OCI-LY1 (cell line): ENCODE results near the gene TMEM198.

Experiments used
- H2AFZ ChIP-seq: fragments of 200-600 bp; sonication (generic), shearing (Covaris generic); 2 replicates; pipeline ENCODE4 v1.6.0; 2014; ENCODE audit warnings: antibody characterized with exemption, mild to moderate bottlenecking, low read length
- H3F3A ChIP-seq: fragments of 200-600 bp; sonication (generic), shearing (Covaris generic); 2 replicates; pipeline ENCODE4 v1.6.0; 2014; ENCODE audit warnings: mild to moderate bottlenecking, antibody characterized with exemption, low read length, moderate library complexity; ENCODE audit not compliant: insufficient read depth
- H3K27ac ChIP-seq: fragments of 200-600 bp; sonication (generic); 2 replicates; pipeline ENCODE4 v1.5.1; 2014; ENCODE audit warnings: low read length, mixed run types, mild to moderate bottlenecking, low read depth; ENCODE audit not compliant: poor library complexity, severe bottlenecking
- H3K27me3 ChIP-seq: fragments of 200-600 bp; sonication (generic); 2 replicates; pipeline ENCODE4 v1.6.0; 2014; ENCODE audit warnings: antibody characterized with exemption, mild to moderate bottlenecking, low read length, moderate library complexity; ENCODE audit not compliant: insufficient read depth
- H3K36me3 ChIP-seq: fragments of 200-600 bp; sonication (generic); 2 replicates; pipeline ENCODE4 v1.6.1; 2014; ENCODE audit warnings: mild to moderate bottlenecking, antibody characterized with exemption, low read length, moderate library complexity, mixed read lengths; ENCODE audit not compliant: insufficient read depth
- H3K4me1 ChIP-seq: fragments of 200-600 bp; sonication (generic); 2 replicates; pipeline ENCODE4 v1.5.1; 2014; ENCODE audit warnings: mild to moderate bottlenecking, low read length, moderate library complexity; ENCODE audit not compliant: insufficient read depth, severe bottlenecking
- H3K4me2 ChIP-seq: fragments of 200-600 bp; sonication (generic), shearing (Covaris generic); 2 replicates; pipeline ENCODE4 v1.6.1; 2014; ENCODE audit warnings: low read length
- H3K4me3 ChIP-seq: fragments of 200-600 bp; sonication (generic); 2 replicates; pipeline ENCODE4 v1.5.1; 2014; ENCODE audit warnings: low read length, low read depth, mild to moderate bottlenecking, mixed read lengths; ENCODE audit not compliant: poor library complexity, severe bottlenecking
- H3K79me2 ChIP-seq: fragments of 200-600 bp; shearing (Covaris generic); 2 replicates; pipeline ENCODE4 v1.6.1; 2016; ENCODE audit warnings: mixed run types, low read length, mixed read lengths; ENCODE audit not compliant: insufficient read depth
- H3K9ac ChIP-seq: fragments of 200-600 bp; sonication (generic), shearing (Covaris generic); 2 replicates; pipeline ENCODE4 v1.6.1; 2014; ENCODE audit warnings: mild to moderate bottlenecking, low read length, mixed read lengths
- H3K9me2 ChIP-seq: fragments of 200-600 bp; sonication (generic), shearing (Covaris generic); 2 replicates; pipeline ENCODE4 v1.6.1; 2014; ENCODE audit warnings: low read depth, mild to moderate bottlenecking, low read length, mixed read lengths
- H3K9me3 ChIP-seq: fragments of 200-600 bp; shearing (Covaris generic); 2 replicates; pipeline ENCODE4 v1.6.1; 2014; ENCODE audit warnings: low read length, mixed read lengths
- H4K20me1 ChIP-seq: fragments of 200-600 bp; sonication (generic), shearing (Covaris generic); 2 replicates; pipeline ENCODE4 v1.6.0; 2016; ENCODE audit warnings: mild to moderate bottlenecking, low read length; ENCODE audit not compliant: insufficient read depth
- CTCF ChIP-seq: fragments of 200-600 bp; sonication (generic), shearing (Covaris generic); IDR thresholded peaks from 2 replicates; pipeline ENCODE4 v1.5.1; 2017; ENCODE audit warnings: mild to moderate bottlenecking, antibody characterized with exemption, low read length, moderate library complexity, mixed read lengths
- EZH2 ChIP-seq: fragments of 200-600 bp; sonication (generic), shearing (Covaris generic); IDR thresholded peaks from 2 replicates; pipeline ENCODE4 v1.8.0; 2017; ENCODE audit warnings: borderline replicate concordance, mixed run types, mild to moderate bottlenecking, antibody characterized with exemption, low read length, moderate library complexity, mixed read lengths

Gene TMEM198

GRCh38 chr2:219593154-219593553 is 49.3 kb downstream of the TMEM198 start:
- no peak overlapping the region for H3K9ac ChIP-seq
- no peak overlapping the region for H3K4me3 ChIP-seq
- no peaks in the 10 kb centered on the region for H3F3A ChIP-seq
- no peaks in the 10 kb centered on the region for H3K9me2 ChIP-seq
- H4K20me1 ChIP-seq, result no peaks in the 10 kb centered on the region
- H3K27me3 ChIP-seq, result no peaks in the 10 kb centered on the region
- peaks cover 6% of the 10 kb centered on the region for H3K4me1 ChIP-seq
- H2AFZ ChIP-seq, result no peak overlapping the region
- no peaks in the 10 kb centered on the region for H3K36me3 ChIP-seq
- H3K9me3 ChIP-seq, result no peaks in the 10 kb centered on the region
- no peaks in the 10 kb centered on the region for H3K79me2 ChIP-seq
- TF ChIP-seq EZH2, result no peak
- TF ChIP-seq CTCF, result no peak
- no peak overlapping the region for H3K4me2 ChIP-seq
- H3K27ac ChIP-seq, result no peak overlapping the region

- Histone ChIP-seq H3F3A (no peaks in the 10 kb centered on the region), H3K27me3 (no peaks in the 10 kb centered on the region), H3K36me3 (no peaks in the 10 kb centered on the region), H2AFZ (no peak overlapping the region), H3K9me3 (no peaks in the 10 kb centered on the region), H3K9ac (no peak overlapping the region), H3K27ac (no peak overlapping the region), H3K4me1 (peaks cover 12% of the 10 kb centered on the region), H3K9me2 (no peaks in the 10 kb centered on the region), H3K4me3 (no peak overlapping the region), H3K4me2 (no peak overlapping the region), H3K79me2 (no peaks in the 10 kb centered on the region), H4K20me1 (no peaks in the 10 kb centered on the region)
- no peak for TF ChIP-seq EZH2
- no peak for TF ChIP-seq CTCF
Measured at GRCh38 chr2:219595256-219595655, 51.4 kb downstream of the TMEM198 start.

GRCh38 chr2:219596954-219597551 is 53.2 kb downstream of the TMEM198 start:
- H3K4me3 ChIP-seq, result peak overlapping the region; percentile 69
- peaks cover 12% of the 10 kb centered on the region for H3K4me1 ChIP-seq
- peak overlapping the region; percentile 70 for H3K27ac ChIP-seq
- H3K4me2 ChIP-seq, result peak overlapping the region; percentile 83
- no peaks in the 10 kb centered on the region for H4K20me1 ChIP-seq
- H3K36me3 ChIP-seq, result peaks cover 6% of the 10 kb centered on the region; the same call in 1 of the 2 replicates
- H3K9me2 ChIP-seq, result no peaks in the 10 kb centered on the region
- H3K9ac ChIP-seq, result peak overlapping the region; percentile 75
- peak overlapping the region; percentile 17; the same call in 1 of the 2 replicates for H2AFZ ChIP-seq
- H3K9me3 ChIP-seq, result no peaks in the 10 kb centered on the region
- H3F3A ChIP-seq, result no peaks in the 10 kb centered on the region
- H3K27me3 ChIP-seq, result no peaks in the 10 kb centered on the region
- TF ChIP-seq EZH2 (no peak), CTCF (no peak)
- H3K79me2 ChIP-seq, result no peaks in the 10 kb centered on the region
